Hepatocyte (in vitro differentiated cells): ENCODE results near the gene PPP6R2. TPM values are rescaled to one million over a fixed set of nuclear protein-coding genes. Genes with fewer than 3 reads are reported as not detected.

Source experiments
- DNase-seq: peaks from one replicate; pipeline ENCODE4 v3.0.0-alpha.2; 2016; ENCODE audit warnings: low spot score
- H2AFZ ChIP-seq: fragments of 200-600 bp; sonication (generic); 2 replicates; pipeline ENCODE4 v1.6.0; 2016; ENCODE audit warnings: antibody characterized with exemption, mild to moderate bottlenecking
- H3K27ac ChIP-seq: fragments of 200-600 bp; sonication (generic); 2 replicates; pipeline ENCODE4 v1.5.1; 2016; ENCODE audit warnings: mild to moderate bottlenecking
- H3K27me3 ChIP-seq: fragments of 200-600 bp; sonication (generic); 2 replicates; pipeline ENCODE4 v1.6.1; 2016
- H3K36me3 ChIP-seq: fragments of 200-600 bp; sonication (generic); replicated peaks from 2 replicates; pipeline ENCODE4 v1.5.1; 2016; ENCODE audit warnings: low read depth; ENCODE audit not compliant: insufficient read depth
- H3K4me1 ChIP-seq: fragments of 200-600 bp; sonication (generic); 2 replicates; pipeline ENCODE4 v1.5.1; 2016; ENCODE audit warnings: mild to moderate bottlenecking, moderate library complexity; ENCODE audit not compliant: insufficient read depth
- H3K4me2 ChIP-seq: fragments of 200-600 bp; sonication (generic); 2 replicates; pipeline ENCODE4 v1.6.0; 2016
- H3K4me3 ChIP-seq: fragments of 200-600 bp; sonication (generic); 2 replicates; pipeline ENCODE4 v1.5.1; 2016; ENCODE audit warnings: mild to moderate bottlenecking
- H3K79me2 ChIP-seq: fragments of 200-600 bp; sonication (generic); 2 replicates; pipeline ENCODE4 v1.6.0; 2017; ENCODE audit warnings: mild to moderate bottlenecking
- H3K9me2 ChIP-seq: fragments of 200-600 bp; sonication (generic); replicated peaks from 2 replicates; pipeline ENCODE4 v1.6.0; 2017; ENCODE audit warnings: mild to moderate bottlenecking; ENCODE audit not compliant: insufficient read depth
- H3K9me3 ChIP-seq: fragments of 200-600 bp; sonication (generic); 2 replicates; pipeline ENCODE4 v1.5.1; 2016; ENCODE audit warnings: low read depth, mild to moderate bottlenecking
- H4K20me1 ChIP-seq: fragments of 200-600 bp; sonication (generic); 2 replicates; pipeline ENCODE4 v1.6.0; 2016; ENCODE audit warnings: mild to moderate bottlenecking; ENCODE audit not compliant: insufficient read depth, poor library complexity, severe bottlenecking
- EZH2 ChIP-seq: fragments of 200-600 bp; sonication (generic); IDR thresholded peaks from 2 replicates; pipeline ENCODE4 v1.6.1; 2016; ENCODE audit warnings: antibody characterized with exemption, mild to moderate bottlenecking, borderline replicate concordance
- EZH2phosphoT487 ChIP-seq: fragments of 200-600 bp; sonication (generic); IDR thresholded peaks from one replicate; pipeline ENCODE4 v1.6.1; 2018; ENCODE audit warnings: antibody characterized with exemption, mild to moderate bottlenecking, low read depth, moderate library complexity; ENCODE audit not compliant: unreplicated experiment, severe bottlenecking
- WGBS: methylation state at CpG from one replicate; pipeline ENCODE4 v1.1.6; 2016; ENCODE audit warnings: low lambda C conversion rate; ENCODE audit errors: missing lambda C conversion rate; 5-methylcytosine and 5-hydroxymethylcytosine counted together
- polyA plus RNA-seq: library from polyadenylated mRNA; unstranded; fragments of >200 nt; fragmentation: Nextera tagmentation; extraction: Ambion mirVana; gene quantifications from 2 replicates; pipeline ENCODE4 v1.2.1, GENCODE V29; 2016
- total RNA-seq: library from RNA; depleted of rRNA; stranded (reverse); fragments of >200 nt; gene quantifications from 2 replicates; pipeline ENCODE4 v1.2.3, GENCODE V29; 2014
- TF ChIP-seq, protein P1 (sequence below): fragments of 200-600 bp; sonication (generic); IDR thresholded peaks from 2 replicates; pipeline ENCODE4 v1.5.1; 2016; ENCODE audit warnings: antibody characterized with exemption, mild to moderate bottlenecking; ENCODE audit not compliant: poor library complexity

PPP6R2 gene
- total and polyA plus RNA-seq, 2 experiments from 2014 or later, result 47.0 to 57.9 TPM

DNA sequence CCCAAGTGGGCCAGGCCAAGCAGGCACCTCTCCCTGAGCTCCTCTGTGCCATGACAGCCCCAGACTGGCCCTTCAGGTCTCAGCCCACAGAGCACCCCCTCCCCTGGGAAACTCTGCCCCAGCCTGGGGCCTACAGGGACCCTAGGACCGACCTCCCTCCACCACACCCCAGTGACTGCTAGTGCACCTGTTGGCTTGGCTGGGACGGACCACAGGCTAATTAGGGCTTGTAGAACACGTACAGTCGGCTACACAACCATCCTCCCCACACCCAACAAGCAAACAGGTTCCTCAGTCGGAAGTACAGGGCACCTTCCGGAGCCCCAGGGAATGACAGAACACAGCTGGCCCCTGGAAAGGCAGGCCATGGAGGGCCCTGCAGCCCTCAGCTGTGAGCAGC, 127.4 kb downstream of the PPP6R2 start:
- TF ChIP-seq EZH2 (no peak), EZH2phosphoT487 (no peak)
- TF ChIP-seq, protein P1, sequence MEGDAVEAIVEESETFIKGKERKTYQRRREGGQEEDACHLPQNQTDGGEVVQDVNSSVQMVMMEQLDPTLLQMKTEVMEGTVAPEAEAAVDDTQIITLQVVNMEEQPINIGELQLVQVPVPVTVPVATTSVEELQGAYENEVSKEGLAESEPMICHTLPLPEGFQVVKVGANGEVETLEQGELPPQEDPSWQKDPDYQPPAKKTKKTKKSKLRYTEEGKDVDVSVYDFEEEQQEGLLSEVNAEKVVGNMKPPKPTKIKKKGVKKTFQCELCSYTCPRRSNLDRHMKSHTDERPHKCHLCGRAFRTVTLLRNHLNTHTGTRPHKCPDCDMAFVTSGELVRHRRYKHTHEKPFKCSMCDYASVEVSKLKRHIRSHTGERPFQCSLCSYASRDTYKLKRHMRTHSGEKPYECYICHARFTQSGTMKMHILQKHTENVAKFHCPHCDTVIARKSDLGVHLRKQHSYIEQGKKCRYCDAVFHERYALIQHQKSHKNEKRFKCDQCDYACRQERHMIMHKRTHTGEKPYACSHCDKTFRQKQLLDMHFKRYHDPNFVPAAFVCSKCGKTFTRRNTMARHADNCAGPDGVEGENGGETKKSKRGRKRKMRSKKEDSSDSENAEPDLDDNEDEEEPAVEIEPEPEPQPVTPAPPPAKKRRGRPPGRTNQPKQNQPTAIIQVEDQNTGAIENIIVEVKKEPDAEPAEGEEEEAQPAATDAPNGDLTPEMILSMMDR, result no peak
- no peak for DNase-seq
- WGBS, result 78% methylated on average over 6 of the region's 6 CpGs
- peaks cover 42% of the 10 kb centered on the region for H3K4me1 ChIP-seq
- no peak overlapping the region for H3K4me3 ChIP-seq
- peak overlapping the region; percentile 46 for H3K27ac ChIP-seq
- no peaks in the 10 kb centered on the region for H3K27me3 ChIP-seq
- H3K36me3 ChIP-seq, result no peaks in the 10 kb centered on the region
- H4K20me1 ChIP-seq, result peaks cover 65% of the 10 kb centered on the region
- peaks cover 63% of the 10 kb centered on the region for H3K79me2 ChIP-seq
- no peaks in the 10 kb centered on the region for H3K9me2 ChIP-seq
- peak overlapping the region; percentile 46 for H3K4me2 ChIP-seq
- H3K9me3 ChIP-seq, result no peaks in the 10 kb centered on the region
- no peak overlapping the region for H2AFZ ChIP-seq

DNA sequence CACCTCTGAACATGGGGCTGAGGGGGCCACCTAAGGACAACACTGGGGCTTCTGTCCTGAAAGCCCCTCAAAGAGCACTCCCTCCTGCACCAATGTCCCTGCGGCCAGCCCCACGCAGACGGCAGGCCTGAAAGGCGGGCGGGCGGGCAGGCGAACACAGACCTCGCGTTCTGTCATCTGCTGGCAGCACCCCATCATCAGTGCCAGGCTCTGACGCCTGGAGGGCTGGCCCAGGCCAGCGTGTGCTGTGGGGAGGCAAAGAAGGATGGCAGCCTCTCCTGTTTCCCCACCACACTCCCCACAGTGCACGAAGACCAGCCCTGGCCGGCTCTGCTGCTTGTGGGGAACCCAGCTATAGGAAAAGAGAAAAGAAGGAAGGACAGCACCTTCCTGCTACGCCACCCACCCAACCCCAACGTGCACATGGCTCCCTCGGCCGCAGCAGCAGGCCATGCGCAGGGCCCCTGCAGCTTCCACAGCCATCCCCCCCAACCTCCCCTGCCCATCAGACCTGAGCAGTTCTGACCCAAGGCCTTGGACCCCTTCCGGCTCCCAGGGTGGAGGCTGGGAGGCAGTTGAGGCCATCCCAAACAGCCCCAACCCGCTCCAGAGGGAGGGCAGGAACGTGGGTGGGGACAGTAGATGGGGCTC, 128.2 kb downstream of the PPP6R2 start:
- Histone ChIP-seq H4K20me1 (peaks cover 65% of the 10 kb centered on the region), H3K4me2 (no peak overlapping the region), H3K9me2 (no peaks in the 10 kb centered on the region), H3K79me2 (peaks cover 63% of the 10 kb centered on the region), H2AFZ (no peak overlapping the region), H3K36me3 (no peaks in the 10 kb centered on the region), H3K27me3 (no peaks in the 10 kb centered on the region), H3K27ac (no peak overlapping the region), H3K4me1 (peaks cover 42% of the 10 kb centered on the region), H3K4me3 (no peak overlapping the region), H3K9me3 (no peaks in the 10 kb centered on the region)
- WGBS, result 92% methylated on average over 21 of the region's 21 CpGs
- DNase-seq, result no peak
- TF ChIP-seq, protein P1, result no peak
- TF ChIP-seq EZH2 (no peak), EZH2phosphoT487 (no peak)

DNA sequence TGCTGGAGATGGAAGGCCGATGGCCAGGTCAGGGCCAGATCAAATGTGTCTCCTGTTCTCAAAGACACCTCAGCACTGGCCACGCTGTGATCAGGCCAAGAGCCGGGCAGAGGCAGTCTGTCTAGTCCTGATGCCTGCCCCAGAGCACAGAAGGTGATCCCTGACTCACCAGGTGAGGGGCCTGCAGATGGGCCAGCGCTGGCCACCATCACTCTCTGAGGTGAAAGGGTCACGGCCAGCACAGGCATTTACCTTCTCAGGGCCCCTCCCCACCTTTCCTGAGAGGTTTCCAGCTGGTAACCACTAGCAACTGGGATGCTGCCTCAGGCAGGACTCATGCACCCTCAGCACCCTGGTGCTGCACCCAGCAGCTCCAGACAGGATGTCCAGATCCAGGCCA, 128.8 kb downstream of the PPP6R2 start:
- peaks cover 42% of the 10 kb centered on the region for H3K4me1 ChIP-seq
- no peak overlapping the region for H3K27ac ChIP-seq
- DNase-seq, result no peak
- WGBS, result 68% methylated on average over 5 of the region's 5 CpGs
- peaks cover 65% of the 10 kb centered on the region for H4K20me1 ChIP-seq
- H3K79me2 ChIP-seq, result peaks cover 63% of the 10 kb centered on the region
- H3K4me2 ChIP-seq, result no peak overlapping the region
- no peaks in the 10 kb centered on the region for H3K36me3 ChIP-seq
- H3K9me3 ChIP-seq, result no peaks in the 10 kb centered on the region
- TF ChIP-seq, protein P1, result no peak
- TF ChIP-seq EZH2phosphoT487, result no peak
- no peak for TF ChIP-seq EZH2
- no peak overlapping the region for H2AFZ ChIP-seq
- H3K9me2 ChIP-seq, result no peaks in the 10 kb centered on the region
- no peak overlapping the region for H3K4me3 ChIP-seq
- H3K27me3 ChIP-seq, result no peaks in the 10 kb centered on the region
